HG03045 (cell line): Measurements from ENCODE around the gene RNF40.
"Not testable (repeated sequence)": the region's sequence is repeated elsewhere in the genome, so short reads cannot be mapped to it uniquely, and the experiment has no call there.

ENCODE experiments used
- ATAC-seq: cut with Tn5 transposase; IDR thresholded peaks from one replicate; pipeline ENCODE4 v1.9.1; 2021; ENCODE audit warnings: mild to moderate bottlenecking, moderate library complexity; ENCODE audit not compliant: unreplicated experiment

RNF40 gene

DNA sequence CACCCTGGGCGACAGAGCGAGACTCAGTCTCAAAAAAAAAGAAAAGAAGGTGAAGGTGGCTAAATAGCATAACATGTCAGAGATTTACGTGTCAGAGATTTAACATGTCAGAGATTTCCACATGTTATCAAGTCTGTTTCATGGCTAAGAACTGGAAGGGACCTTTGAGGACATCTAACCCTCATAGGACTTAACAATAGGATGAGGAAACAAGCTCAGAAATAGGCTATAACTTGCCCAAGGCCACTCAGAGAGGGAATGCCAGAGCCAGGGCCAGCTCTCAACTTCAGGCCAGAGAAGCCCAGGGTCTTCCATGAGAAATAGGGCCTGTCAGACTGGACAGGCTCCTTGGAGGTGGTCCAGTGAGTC, 51.7 kb downstream of the RNF40 start:
- ATAC-seq, result no peak

DNA sequence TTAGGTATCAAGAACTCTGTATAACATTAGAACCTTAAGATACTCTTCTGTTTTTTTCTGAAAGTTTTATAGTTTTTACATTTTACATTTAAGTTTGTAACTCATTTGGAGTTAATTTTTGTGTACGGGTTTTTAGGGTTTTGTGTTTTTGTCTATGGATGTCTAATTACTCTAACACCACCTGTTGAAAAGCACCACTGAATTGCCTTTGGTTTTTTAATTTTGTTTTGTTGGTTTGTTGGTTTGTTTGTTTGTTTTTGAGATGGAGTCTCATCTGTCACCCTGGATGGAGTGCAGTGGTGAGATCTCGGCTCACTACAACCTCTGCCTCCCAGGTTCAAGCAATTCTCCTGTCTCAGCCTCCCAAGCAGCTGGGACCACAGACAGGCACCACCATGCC, 54.6 kb downstream of the RNF40 start:
- ATAC-seq, result no peak

- ATAC-seq, result no peak
Observed at GRCh38 chr16:30820952-30821421, 58.9 kb downstream of the RNF40 start.

GRCh38 chr16:30821441-30821840, 59.3 kb downstream of the RNF40 start:
- not testable (repeated sequence) for ATAC-seq

DNA sequence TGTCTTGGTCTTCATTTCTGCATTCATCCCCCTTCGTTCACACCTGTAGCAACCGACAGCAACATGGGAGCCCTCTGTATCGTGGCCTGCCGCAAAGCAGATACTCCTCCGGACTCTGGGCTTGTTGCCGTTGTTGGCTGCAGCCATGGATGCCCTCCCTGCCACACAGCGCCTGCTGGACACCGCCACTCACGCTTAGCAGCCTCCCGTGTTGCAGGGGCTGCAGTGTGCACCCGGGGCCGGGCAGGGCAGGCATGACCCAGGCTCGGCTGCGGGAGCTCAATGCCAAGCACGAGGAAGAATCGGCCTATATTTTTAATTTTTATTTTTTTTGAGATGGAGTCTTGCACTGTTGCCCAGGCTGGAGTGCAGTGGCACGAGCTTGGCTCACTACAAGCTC, 59.8 kb downstream of the RNF40 start:
- no peak for ATAC-seq
